HG02870 (cell line): Measurements from ENCODE around the gene TNP2.

Experiments
- ATAC-seq: cut with Tn5 transposase; IDR thresholded peaks from one replicate; pipeline ENCODE4 v1.9.1; 2021; ENCODE audit warnings: mild to moderate bottlenecking, moderate library complexity; ENCODE audit not compliant: unreplicated experiment

TNP2 gene

DNA sequence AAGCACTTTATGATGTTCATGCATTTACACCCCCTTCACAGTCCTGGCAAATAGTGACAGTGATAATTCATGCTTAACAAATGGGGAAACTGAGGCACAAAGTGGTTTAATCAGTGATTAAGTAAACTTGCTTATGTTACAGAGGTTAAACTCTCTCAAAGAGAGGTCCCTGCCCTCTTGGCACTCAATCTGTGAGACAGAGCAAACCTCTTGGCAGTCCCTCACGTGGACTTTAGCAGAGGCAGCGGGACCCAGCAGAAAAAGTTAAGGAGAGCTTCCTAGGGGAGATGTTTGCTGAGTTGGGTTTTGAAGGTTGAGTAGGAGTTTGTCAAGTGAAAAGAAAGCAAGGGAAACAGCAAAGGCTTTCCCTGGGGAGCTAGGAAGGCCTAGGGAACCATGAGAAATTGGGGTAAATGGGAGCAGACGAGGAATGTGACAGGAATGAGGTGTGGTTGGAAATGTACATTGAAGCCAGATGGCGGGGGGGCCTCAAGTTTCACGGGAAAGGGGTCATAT lies 23.8 kb downstream of the TNP2 start:
- ATAC-seq: no peak

DNA sequence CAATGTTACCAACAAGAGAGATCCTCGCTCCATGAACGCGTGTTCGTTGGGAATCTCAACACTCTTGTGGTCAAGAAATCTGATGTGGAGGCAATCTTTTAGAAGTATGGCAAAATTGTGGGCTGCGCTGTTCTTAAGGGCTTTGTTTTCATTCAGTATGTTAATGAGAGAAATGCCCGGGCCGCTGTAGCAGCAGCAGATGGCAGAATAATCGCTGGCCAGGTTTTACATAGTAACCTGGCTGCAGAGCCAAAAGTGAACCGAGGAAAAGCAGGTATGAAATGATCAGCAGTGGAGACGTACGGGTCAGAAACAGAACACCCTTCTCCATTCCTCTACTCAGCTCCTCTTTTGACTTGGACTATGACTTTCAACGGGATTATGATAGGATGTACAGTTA lies 26.5 kb downstream of the TNP2 start:
- ATAC-seq: no peak

DNA sequence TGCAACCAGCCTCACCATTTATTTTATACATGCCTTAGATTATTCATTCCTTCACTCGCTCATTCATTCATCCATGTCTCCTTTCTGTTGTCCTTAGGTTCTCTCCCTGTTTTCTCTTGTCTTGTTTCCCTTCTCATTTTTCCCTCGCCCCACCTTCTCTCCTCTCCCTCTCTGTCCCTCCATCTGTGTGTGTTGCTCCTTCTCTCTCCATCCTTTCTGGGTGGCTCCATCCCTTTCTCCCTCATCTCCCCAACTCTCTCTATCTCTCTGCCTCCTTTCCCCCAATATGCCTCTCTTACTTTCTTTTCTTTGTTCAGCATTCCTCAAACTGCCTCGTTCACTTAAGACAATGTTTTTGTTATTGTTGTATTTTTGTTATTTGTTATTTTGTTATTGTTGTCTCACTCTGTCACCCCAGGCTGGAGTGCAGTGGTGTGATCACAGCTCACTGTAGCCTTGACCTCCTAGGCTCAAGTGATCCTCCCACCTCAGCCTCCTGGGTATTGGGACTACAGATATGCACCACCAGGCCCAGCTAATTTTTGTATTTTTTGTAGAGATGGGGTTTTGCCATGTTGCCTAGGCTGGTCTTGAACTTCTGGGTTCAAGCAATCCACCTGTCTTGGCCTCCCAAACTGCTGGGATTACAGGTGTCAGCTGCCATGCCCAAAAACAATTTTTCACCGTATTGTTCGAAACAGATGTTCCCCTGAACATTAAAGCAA lies 27.5 kb downstream of the TNP2 start:
- no peak for ATAC-seq

DNA sequence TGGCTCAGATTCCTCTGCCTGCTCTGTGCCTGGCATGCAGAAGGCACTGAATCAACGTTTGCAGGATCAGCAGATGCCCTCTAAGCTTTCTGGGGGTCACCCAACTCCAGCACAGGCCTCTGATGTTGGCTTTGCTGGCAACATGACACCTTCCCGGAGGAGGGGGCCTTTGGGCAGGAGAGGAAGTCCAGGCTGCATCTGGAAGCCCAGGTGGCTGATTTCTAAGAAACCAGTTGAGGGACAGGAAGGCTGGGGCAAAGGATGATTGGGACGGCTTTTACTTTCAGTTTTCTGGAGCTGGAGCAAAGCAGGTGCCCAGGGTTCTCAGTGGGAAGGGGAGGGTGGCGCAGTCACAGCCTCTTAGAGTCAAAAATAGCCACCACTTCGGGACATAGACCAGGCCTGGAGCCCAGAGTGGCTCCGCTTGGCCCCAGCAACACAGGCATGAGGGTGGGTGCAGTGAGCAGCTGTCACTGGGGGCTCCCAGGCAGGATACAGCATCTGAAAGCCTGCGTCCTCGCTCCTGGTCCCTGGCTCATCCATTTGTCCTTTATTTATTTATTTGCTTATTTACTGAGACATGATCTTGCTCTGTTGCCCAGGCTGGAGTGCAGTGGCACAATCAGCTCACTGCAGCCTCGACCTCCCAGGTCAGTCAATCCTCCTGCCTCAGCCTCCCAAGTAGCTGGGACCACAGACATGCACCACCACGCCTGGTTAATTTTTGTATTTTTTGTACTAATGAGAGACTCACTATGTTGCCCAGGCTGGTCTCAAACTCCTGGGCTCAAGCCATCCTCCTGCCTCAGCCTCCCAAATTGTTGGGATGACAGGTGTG lies 28.3 kb downstream of the TNP2 start:
- ATAC-seq: no peak

DNA sequence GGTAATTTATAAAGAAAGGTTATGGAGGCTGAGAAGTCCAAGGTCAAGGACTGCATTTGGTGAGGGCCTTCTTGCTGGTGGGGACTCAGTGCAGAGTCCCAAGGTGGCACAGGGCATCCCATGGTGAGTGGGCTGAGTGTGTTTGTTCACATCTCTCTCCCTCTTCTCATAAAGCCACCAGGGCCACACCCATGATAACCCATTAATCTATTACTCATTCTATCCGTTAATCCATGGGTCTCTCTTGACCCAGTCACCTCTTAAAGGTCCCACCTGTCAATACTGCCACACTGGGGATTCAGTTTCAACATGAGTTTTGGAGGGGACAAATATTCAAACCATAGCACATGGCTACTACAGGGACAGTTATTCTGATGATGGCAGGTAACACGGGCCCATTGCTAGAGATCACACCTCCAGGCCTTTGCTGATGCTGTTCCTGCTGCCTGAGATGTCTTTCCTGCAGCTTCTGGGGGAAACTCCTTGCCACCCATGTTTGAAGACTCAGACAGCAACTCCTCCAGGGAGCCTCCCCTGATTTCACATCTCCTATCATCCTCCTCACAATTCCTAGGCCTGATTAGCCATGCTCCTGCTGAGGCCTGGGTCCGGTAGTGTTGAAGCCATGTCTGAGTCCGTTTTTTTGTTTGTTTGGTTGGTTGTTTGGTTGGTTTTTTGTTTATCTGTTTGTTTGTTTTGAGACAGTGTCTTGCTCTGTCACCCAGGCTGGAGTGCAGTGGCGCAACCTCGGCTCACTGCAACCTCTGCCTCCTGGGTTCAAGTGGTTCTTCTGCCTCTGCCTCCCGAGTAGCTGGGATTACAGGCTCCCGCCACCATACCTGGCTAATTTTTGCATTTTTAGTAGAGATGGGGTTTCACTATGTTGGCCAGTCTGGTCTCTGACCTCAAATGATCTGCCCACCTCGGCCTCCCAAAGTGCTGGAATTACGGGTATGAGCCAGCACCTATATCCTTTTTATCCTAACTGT lies 29.2 kb downstream of the TNP2 start:
- ATAC-seq: no peak

DNA sequence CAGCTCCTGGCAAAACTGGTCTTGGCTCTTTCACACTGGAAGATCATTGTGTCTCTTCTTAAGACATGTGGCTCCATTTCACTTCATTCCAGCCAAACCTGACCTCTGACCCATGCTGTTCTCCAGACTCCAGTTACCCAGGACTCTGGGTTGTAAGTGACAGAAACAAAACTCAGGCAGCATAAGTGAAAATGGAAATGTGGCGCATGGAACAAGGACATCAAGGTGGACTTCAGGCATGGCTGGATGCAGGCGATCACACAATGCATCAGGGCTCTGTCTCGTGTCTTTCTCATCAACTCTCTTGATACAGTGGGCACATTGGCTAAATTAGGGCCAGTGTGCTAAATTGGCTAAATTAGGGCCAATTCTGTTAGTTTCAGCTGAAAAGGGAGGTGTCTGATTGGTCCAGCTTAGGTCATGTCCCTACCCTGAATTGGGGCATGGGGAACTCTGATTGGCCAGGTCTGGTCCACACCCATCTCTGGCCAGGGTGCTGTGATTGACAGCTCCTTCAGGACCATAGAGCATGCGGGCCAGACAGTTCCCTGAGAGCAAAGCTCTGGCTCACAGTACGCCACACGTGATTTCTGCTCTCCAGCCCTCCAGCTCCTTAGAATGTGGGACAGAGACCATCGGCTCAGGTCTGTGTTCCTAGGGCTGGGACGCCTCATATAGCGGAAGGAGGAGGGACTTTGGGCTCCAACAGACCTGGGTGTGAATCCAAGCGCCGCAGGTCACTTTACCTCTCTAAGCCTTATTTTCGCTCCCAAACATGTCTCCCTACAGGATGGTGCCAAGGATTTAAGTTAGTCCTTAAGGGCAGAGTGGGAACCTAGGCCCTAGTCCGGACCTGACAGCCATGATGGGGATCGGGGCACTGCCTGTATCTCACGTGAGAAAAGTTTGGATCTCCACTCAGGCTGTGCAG lies 30.6 kb downstream of the TNP2 start:
- ATAC-seq: no peak

DNA sequence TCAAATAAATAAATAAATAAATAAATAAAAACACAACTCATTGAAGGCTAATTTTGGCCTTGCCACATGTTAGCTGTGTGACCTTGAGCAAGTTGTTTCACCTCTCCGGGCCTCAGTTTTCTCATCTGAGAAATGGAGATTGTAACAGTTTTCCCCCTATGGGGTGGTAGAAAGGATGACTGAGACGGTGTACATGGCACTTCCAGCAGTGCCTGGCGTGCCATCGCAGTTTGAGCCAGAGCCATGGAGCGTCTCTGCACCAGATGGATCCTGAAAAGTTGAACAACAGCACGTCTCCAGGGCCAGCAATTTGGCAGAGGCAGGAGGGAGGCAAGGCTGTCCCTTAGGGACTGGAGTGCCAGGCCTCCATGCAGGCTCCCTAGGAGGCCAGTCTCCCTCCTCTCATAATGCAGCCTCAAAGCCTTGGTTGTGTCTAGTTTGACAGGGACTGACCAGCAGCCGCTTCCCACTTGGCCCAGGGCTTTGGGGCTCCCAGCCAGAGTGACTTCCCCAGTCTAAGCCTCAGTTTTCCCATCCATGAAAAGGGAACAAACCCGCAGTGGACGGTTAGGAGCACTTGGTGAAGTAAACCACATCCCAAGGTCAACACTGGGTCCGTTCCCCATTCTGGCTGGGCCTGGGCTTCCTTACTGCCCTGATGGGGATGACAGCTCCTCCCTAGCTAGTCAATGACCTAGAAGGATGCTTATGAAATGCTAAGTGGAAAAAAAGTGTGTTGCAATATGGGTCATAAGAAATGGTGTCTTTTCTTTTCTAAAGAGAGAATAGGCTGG lies 32.5 kb downstream of the TNP2 start:
- no peak for ATAC-seq

DNA sequence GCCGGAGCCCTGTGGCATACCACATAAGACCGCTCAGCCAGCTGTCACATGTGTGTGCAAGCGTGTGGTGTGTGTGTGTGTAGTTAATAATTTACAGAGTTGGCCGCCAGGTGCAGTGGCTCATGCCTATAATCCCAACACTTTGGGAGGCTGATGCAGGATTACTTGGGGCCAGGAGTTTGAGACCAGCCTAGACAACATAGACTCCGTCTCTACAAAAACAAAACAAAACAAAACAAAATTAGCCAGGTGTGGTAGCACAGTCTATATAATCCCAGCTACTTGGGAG lies 33.5 kb downstream of the TNP2 start:
- no peak for ATAC-seq

DNA sequence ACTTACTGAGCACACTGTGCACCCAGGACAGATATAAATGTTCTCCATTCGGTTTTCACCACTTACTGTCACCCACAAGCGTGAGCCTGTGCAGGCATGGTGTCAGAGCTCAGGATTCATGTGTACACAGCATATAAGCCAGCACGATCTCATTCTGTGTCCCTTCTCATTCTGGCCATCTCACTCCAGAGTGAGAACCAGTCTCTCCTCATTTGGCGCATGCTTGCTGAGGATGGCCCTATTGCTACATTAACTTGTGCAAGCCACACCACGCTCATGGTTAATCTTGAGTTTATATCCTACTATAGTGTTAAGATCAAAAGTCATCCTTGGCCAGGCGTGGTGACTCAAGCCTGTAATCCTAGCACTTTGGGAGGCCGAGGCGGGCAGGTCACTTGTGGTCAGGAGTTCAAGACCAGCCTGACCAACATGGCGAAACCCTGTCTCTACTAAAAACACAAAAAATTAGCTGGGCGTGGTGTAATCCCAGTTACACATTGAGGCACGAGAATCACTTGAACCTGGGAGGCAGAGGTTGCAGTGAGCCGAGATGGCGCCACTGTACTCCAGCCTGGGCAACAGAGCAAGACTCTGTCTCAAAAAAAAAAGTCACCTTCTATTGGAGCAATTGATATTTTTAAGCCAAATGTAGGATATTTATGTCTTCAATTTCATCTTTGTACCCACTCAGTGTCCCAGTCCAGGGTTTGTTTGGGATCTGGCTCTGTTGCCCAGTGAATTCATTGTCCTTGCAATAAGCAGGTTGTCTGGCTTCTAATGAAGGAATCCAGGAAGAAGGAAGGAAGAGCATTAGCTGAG lies 34.0 kb downstream of the TNP2 start:
- no peak for ATAC-seq

DNA sequence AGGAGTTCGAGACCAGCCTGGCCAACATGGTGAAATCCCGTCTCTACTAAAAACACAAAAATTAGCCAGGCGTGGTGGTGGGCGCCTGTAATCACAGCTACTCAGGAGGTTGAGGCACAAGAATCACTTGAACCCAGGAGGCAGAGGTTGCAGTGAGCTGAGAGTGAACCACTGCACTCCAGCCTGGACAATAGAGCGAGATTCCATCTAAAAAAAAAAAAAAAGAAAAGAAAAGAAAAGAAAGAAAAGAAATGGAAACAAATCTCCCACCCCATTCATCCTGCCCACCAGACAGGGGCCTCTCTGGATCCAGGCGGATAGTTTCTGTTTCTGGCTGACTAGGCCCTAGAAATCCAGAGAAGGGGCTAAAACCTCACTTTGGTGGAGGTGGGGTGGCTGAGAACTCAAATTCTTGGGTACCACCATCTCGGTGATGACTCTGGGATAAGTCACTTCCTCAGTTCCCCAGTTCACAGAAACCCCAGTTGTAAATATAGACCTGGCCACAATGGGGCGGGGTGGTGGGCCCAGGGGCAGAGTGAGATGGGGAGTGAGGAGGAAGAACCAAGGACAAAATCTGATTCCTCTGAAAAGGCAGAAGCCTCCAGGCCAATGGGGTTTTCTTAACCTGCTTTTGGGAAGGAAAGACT lies 35.3 kb downstream of the TNP2 start:
- no peak for ATAC-seq

DNA sequence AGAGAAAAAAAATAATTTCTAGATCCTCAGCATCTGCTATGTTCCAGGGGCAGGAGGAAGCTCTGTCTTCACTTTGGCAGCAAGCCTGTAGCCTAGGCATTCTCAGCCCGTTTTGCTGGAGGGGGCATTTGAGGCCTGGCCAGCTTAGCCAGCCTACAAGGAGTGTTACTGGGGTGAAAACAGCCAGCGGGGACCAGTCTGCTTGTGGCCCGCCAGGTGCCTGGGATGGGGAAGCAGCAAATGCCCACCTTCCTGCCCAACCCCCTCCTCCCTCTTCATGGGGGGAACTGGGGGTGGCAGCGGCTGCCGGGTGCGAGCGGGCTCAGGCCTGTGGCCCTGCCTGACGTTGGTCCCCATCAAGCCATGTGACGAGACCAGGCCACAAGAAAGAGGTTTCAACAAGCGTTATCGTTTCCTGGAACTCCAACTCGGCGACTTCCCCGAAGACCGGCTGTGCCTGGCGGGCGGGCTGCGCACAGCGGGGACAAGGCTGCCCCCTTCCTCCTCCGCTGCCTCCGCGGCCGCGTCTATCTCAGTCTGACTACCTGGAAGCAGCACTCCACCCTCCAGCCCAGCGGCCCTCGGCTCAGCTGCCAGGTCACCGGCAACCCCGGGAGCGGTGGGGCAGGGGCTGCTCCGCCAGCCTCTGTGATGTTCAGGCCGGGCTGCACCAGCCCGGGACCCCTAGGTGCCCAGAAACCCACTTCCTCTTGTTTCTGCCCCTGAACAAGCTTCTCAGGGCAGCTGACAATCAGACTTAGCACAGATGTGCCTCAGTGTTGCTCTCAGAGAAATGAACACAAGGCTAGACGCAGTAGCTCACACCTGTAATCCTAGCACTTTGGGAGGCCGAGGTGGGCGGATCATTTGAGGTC lies 36.0 kb downstream of the TNP2 start:
- peak; percentile 61 for ATAC-seq

DNA sequence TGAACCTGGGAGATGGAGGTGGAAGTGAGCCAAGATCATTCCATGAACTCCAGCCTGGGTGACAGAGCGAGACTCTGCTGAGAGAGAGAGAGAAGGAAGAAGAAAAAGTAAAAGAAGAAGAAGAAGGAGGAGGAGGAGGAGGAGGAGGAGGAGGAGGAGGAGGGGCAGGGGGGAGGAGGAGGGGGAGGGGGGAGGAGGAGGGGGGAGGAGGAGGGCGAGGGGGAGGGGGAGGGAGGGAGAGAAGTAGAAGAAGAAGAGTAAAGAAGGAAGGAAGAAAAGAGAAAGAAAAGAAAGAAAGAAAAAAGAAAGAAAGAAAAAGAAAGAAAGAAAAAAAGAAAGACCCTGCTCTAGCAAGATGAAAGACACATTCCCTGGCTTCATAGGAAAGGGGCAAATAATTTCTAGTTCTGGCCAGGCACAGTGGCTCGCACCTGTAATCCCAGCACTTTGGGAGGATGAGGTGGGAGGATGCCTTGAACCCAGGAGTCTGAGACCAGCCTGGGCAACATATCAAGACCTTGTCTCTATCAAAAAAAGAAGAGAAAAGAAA lies 36.7 kb downstream of the TNP2 start:
- no peak for ATAC-seq

DNA sequence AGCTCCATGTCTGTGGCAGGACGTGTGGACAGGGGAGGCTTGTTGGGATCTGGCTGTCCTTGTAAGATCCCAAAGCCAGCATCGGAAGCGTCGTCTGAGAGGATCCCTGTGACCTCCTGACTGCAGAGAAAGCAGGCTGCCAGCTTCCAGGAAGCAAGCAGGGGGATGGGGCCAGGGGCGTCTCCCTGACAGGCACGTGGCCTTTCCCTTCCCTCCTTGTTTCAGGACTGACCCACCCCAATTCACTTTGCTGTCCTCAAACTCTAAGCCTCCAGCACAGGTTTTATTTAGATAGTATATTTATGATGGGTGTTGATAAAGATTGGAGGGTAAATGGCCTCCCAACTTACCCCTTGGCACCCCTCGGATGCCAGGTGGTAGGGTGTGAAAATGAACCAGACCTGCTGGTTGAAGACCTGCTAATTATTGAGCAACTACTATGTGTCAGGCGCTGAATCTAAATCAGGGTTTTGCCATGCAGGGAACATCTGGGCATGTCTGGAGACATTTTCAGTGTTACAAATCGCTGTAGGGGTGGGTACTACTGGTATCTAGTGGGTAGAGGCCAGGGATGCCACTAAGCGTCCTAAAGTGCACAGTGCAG lies 37.7 kb downstream of the TNP2 start:
- no peak for ATAC-seq

DNA sequence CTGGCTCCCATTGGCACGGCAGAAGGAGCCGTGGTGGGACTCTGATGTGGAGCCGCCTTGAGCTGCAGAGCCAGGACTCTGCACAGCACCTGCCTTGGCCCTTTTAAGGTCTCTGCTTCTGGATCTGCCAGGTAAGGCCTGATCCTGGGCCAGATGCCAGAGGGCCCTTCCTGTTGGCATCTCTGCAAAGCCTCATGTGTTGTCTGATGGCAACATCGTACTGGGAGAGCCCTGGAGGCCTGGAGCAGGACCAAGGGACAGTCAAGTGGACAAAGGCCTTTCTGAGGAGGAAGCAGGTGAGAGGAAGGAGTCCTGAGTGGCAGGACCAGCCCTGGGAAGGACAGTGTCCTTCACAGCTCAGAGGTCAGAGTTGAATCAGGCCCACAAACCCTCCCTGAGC lies 39.2 kb downstream of the TNP2 start:
- no peak for ATAC-seq

DNA sequence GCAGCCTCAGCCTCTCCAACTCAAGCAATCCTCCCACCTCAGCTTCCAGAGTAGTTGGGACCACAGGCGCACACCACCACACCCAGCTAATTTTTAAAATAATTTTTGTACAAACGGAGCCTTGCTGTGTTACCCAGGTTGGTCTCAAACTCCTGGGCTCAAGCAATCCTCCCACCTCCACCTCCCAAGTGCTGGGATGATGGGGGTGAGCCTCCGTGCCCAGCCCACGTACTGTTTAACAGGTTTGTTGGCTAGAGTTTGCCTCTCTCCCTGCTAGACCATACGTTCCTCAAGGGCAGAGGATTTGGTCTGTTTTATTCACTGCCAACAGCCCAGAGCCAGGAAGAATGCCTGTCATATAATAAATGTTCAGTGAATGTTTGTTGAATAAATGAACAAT lies 39.7 kb downstream of the TNP2 start:
- no peak for ATAC-seq
